Measurements from ENCODE around the gene CHRNB4.

The CHRNB4 gene

GRCh38 chr15:78667578-78668236 lies 26.7 kb upstream of the CHRNB4 start:
- TF ChIP-seq REST (IDR thresholded peaks at IDR 0.05; ENCODE audit: insufficient read depth in 1 of 2, low read depth in 2 of 2, low read length in 2 of 2) (no peak), SIN3A (IDR thresholded peaks at IDR 0.05; ENCODE audit: borderline replicate concordance, insufficient read depth, low read length) (no peak), TAF1 (IDR thresholded peaks at IDR 0.05; ENCODE audit: borderline replicate concordance, insufficient read depth, low read length) (no peak), POLR2AphosphoS5 (IDR thresholded peaks at IDR 0.05; ENCODE audit: low read depth, low read length) (no peak), FOXP2 (optimal IDR thresholded peaks at IDR 0.05; ENCODE audit: borderline replicate concordance, extremely low read depth, extremely low read length, insufficient read depth) (no peak)

- TF ChIP-seq TAF1 (IDR thresholded peaks at IDR 0.05; ENCODE audit: borderline replicate concordance, insufficient read depth, low read length): no peak
- TF ChIP-seq SIN3A (IDR thresholded peaks at IDR 0.05; ENCODE audit: borderline replicate concordance, insufficient read depth, low read length): no peak
- no peak for TF ChIP-seq POLR2AphosphoS5 (IDR thresholded peaks at IDR 0.05; ENCODE audit: low read depth, low read length)
- no peak for TF ChIP-seq REST (IDR thresholded peaks at IDR 0.05; ENCODE audit: insufficient read depth in 1 of 2, low read depth in 2 of 2, low read length in 2 of 2)
- no peak for TF ChIP-seq FOXP2 (optimal IDR thresholded peaks at IDR 0.05; ENCODE audit: borderline replicate concordance, extremely low read depth, extremely low read length, insufficient read depth)
Observed at GRCh38 chr15:78666010-78666409, 25.0 kb upstream of the CHRNB4 start.

DNA sequence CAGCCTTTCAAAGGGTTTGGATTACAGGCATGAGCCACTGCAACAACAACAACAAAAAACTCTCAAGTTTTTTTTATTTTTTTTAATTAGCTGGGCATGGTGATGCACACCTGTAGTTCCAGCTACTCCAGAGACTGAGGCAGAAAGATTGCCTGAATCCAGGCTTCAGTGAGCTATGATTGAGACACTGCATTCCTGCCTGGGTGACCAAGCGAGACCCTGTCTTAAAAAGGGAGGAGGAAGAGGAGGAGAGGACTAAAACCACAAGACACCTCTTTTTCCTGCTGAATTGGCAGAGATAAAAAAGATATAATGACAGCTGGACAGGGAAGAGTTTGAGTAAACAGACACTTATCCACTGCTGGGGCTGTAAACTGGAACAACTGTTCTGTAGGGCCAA lies 22.7 kb upstream of the CHRNB4 start:
- no peak for TF ChIP-seq SIN3A (IDR thresholded peaks at IDR 0.05; ENCODE audit: borderline replicate concordance, insufficient read depth, low read length)
- no peak for TF ChIP-seq REST (IDR thresholded peaks at IDR 0.05; ENCODE audit: insufficient read depth in 1 of 2, low read depth in 2 of 2, low read length in 2 of 2)
- TF ChIP-seq FOXP2 (optimal IDR thresholded peaks at IDR 0.05; ENCODE audit: borderline replicate concordance, extremely low read depth, extremely low read length, insufficient read depth): no peak
- TF ChIP-seq POLR2AphosphoS5 (IDR thresholded peaks at IDR 0.05; ENCODE audit: low read depth, low read length): no peak
- no peak for TF ChIP-seq TAF1 (IDR thresholded peaks at IDR 0.05; ENCODE audit: borderline replicate concordance, insufficient read depth, low read length)

GRCh38 chr15:78662028-78662427 lies 21.0 kb upstream of the CHRNB4 start:
- TF ChIP-seq POLR2AphosphoS5 (IDR thresholded peaks at IDR 0.05; ENCODE audit: low read depth, low read length) (no peak), FOXP2 (optimal IDR thresholded peaks at IDR 0.05; ENCODE audit: borderline replicate concordance, extremely low read depth, extremely low read length, insufficient read depth) (no peak), SIN3A (IDR thresholded peaks at IDR 0.05; ENCODE audit: borderline replicate concordance, insufficient read depth, low read length) (no peak), REST (IDR thresholded peaks at IDR 0.05; ENCODE audit: insufficient read depth in 1 of 2, low read depth in 2 of 2, low read length in 2 of 2) (no peak), TAF1 (IDR thresholded peaks at IDR 0.05; ENCODE audit: borderline replicate concordance, insufficient read depth, low read length) (no peak)

All from PFSK-1 (cell line).